HG02884 (cell line): ENCODE results near the gene TRMT2A.

Experiments
- ATAC-seq: cut with Tn5 transposase; IDR thresholded peaks from one replicate; pipeline ENCODE4 v1.9.1; 2021; ENCODE audit warnings: mild to moderate bottlenecking, moderate library complexity; ENCODE audit not compliant: unreplicated experiment

TRMT2A gene

DNA sequence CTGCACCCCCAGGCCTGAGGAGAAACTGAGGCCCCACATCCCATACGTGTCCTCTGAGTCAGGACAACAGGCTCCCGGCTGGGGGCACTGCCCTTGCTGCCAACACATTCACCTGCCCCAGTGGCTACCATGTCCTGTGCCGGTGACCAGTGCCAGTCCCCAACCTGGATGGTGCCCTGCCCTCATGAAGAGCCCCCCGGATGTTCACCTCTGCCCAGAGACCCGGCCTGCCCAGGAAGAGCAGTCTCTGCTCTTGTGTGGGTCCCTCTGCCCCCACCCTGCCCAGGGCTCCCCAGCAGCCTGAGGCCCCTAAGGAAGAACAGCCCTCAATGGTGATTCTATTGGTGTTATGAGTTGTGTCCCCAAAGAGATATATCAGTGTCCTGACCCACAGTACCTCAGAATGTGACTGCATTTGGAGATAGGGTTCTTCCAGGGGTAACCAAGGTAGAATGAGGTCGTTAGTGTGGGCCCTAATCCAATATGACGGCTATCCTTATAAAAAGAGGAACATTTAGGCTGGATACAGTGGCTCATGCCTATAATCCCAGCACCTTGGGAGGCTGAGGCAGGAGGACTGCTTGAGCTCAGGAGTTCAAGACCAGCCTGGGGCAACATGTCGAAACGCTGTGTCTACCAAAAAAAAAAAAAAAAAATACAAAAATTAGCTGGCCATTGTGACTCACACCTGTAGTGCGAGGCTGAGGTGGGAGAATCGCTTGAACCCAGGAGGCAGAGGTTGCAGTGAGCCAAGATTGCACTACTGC is 50.2 kb downstream of the TRMT2A start:
- ATAC-seq, result no peak

DNA sequence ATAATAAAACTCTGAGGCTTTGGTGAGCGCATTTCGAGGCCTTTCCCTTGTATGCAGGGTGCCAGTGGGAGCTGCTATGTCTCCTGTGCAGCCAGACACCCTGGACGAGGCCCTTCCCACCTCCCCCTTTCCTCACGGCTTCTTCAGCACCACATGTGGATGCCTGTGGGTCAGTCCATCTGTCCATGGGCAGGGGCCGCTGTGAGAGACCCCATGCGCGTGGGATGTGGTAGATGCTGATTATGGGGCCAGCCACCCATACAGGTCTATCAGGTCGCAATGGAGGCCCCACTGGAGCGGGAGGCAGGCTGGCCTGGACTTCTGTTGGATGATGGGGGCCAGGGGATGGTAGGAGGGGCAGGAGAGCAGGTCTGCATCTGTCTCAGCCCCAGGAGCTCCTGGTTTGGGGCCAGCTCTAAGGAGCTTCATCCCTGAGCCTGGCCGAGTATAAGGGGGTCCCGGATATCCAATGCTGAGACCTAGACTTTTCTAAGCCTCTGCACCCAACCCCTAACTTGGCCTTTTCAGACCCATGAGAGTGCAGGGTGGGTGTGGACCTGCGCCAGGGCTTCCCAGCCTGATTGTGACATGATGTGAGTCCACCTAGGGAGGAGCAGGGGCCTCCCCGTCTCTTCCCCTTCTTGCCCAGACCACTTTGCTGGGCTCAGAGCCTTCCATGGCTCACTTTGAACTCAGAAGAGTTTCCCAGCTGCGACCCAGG is 51.0 kb downstream of the TRMT2A start:
- ATAC-seq, result no peak

DNA sequence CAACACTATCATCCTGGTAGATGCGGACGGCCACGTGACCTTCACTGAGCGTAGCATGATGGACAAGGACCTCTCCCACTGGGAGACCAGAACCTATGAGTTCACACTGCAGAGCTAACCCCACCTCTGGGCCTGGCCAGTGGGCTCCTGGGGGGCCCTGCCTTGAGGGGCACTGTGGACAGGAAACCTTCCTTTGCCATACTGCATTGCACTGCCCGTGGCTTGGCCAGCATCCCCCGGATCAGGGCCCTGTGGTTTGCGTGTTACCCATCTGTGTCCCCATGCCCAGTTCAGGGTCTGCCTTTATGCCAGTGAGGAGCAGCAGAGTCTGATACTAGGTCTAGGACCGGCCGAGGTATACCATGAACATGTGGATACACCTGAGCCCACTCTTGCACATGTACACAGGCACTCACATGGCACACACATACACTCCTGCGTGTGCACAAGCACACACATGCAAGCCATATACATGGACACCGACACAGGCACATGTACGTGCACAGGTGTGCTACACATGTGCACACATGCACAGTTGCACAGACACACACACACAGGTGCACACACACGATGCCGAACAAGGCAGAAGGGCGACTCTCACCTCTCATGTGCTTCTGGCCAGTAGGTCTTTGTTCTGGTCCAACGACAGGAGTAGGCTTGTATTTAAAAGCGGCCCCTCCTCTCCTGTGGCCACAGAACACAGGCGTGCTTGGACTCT is 52.3 kb downstream of the TRMT2A start:
- ATAC-seq, result no peak

DNA sequence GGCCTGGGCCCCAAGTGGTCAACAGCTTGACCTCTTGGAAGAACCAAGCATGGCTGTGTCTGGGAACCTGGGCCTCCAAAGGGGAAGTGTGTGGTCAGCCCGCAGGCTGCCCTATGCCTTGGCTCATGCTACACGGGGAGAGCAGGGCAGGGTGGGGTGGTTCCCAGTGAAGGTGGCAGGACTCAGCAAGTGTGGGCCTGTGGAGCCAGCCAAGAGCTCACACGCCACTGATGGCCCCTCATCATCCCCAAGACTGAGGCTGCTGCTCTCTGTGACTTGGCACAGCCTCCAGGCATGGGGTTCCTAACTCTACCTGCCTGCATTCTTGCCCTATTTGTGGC is 52.9 kb downstream of the TRMT2A start:
- ATAC-seq, result no peak

DNA sequence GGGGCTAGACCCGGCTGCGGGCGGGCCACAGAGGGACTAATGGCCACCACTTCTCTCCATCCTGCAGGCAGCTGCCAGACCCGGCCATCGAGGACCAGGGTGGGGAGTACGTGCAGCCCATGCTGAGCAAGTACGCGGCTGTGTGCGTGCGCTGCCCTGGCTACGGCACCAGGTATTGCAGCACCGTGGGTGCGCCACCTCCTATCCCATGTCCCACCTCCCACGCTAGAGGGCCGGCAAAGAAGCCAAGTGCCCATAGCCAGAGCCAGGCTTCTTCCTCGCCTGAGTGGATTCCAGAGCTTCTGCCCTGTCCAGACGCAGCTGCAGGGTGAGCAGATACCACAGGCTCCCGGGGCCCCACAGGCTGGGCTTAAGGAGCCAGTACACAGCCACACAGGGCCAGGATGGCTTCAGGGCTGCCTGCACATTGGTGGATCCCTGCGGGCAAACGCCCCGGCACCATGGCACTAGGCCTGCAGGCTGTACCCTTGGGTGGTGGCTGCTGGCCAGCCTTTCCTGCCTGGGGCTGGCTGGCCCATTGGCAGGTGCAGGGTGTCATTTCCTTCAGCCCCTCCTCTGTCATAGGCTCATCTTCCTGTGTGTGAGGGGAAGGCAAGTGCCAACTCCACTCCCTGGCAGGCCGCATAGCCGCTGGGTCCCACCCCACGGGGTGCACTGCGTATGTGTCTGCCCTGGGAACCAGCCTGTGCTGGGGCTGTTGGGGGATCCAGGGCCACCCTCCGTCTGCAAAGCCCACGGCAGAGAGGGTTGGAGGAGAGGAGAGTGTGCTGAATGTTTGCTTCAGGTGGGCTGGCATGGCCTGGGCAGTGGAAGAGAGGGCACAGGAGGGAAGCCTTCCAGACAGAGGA is 53.5 kb downstream of the TRMT2A start:
- ATAC-seq, result no peak

DNA sequence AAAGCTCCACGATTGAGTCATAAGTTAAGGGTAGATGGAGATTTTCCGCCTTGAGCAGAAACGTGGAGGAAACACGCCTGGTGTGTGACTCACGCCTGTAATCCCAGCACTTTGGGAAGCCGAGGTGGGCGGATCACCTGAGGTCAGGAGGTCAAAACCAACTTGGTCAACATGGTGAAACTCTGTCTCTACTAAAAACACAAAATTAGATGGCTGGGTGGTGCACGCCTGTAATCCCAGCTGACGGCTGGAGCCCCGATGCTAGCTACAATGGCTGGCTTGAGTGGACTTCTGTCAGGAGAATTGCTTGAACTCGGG is 54.3 kb downstream of the TRMT2A start:
- no peak for ATAC-seq

DNA sequence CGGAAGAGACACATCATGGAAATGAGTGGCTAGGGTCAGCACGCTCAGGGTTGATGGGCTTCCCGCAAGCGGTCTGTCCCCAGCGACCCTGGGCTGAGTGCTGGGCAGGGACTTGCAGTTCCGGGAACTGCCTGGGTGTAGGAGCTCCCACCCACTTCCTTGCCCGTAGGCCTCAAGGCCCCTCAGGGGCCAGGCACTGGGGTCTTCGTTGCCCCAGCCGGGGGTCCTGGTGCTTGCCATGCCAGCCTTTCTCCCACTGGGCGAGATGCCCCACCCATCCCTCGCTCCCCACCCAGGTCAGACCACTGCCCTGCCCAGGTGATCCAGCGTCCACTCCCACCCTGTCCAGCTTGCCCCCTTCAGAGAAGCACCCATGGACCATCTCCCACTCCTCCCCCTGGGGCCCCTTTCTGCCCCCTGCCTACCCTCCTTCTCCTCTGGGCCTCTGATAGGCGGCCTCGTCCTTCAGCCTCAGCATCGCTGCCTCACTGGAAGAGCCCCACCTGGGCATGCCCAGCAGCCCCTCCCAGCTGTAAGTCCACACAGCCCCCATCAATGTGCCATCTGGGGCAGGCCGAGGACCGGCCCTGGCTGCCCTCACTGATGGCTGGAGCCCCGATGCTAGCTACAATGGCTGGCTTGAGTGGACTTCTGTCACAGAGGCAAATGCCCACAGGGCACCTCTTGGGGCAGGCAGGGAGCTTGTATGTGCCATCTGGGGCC is 54.8 kb downstream of the TRMT2A start:
- no peak for ATAC-seq
